Keratinocyte (primary cell): Measurements from ENCODE around the gene SMG6. TPM values are rescaled to one million over a fixed set of nuclear protein-coding genes. Genes with fewer than 3 reads are reported as not detected.

Source experiments
- DNase-seq: peaks from one replicate; pipeline ENCODE4 v3.0.0-alpha.2; 2011; ENCODE audit warnings: low read depth, missing footprints, low spot score
- FAIRE-seq: peaks from 2 replicates; lab custom pipeline; 2011; peaks lifted over from hg19 to GRCh38; lab: Jason Lieb, UNC
- H2AFZ ChIP-seq: 2 replicates; pipeline ENCODE4 v1.6.0; 2012; ENCODE audit warnings: low read length, control low read depth, inconsistent platforms; ENCODE audit not compliant: control insufficient read depth
- H3K27ac ChIP-seq: 2 replicates; pipeline ENCODE4 v1.5.1; 2011; ENCODE audit warnings: low read length; ENCODE audit not compliant: control insufficient read depth, insufficient read depth
- H3K27me3 ChIP-seq: 3 replicates; pipeline ENCODE4 v1.6.0; 2011; ENCODE audit warnings: low read length; ENCODE audit not compliant: control insufficient read depth, insufficient read depth; ENCODE audit errors: extremely low read depth
- H3K36me3 ChIP-seq, 2 experiments: 2 replicates in 1 of 2; 3 replicates in 1 of 2; pipeline ENCODE4 v1.5.1; 2011; ENCODE audit warnings: low read length in 2 of 2, mild to moderate bottlenecking in 1 of 2; ENCODE audit not compliant: control insufficient read depth in 2 of 2, insufficient read depth in 2 of 2; ENCODE audit errors: extremely low read depth in 1 of 2
- H3K4me1 ChIP-seq: 3 replicates; pipeline ENCODE4 v1.5.1; 2011; ENCODE audit warnings: low read length; ENCODE audit not compliant: control insufficient read depth, insufficient read depth; ENCODE audit errors: extremely low read depth
- H3K4me2 ChIP-seq: 3 replicates; pipeline ENCODE4 v1.6.0; 2011; ENCODE audit warnings: low read depth, low read length; ENCODE audit not compliant: control insufficient read depth, insufficient read depth; ENCODE audit errors: extremely low read depth
- H3K4me3 ChIP-seq, 3 experiments: fragments of 200-600 bp in 1 of 3; sonication (generic) in 1 of 3; 2 replicates in 2 of 3; 3 replicates in 1 of 3; pipeline ENCODE4 v1.5.1; 2011 to 2016; ENCODE audit warnings: low read length in 3 of 3, mild to moderate bottlenecking in 3 of 3, control low read depth in 2 of 3, inconsistent platforms in 1 of 3, low read depth in 1 of 3, mixed read lengths in 1 of 3, mixed run types in 1 of 3, moderate library complexity in 1 of 3; ENCODE audit not compliant: control insufficient read depth in 2 of 3, insufficient read depth in 2 of 3; ENCODE audit errors: extremely low read depth in 1 of 3
- H3K79me2 ChIP-seq: 2 replicates; pipeline ENCODE4 v1.6.0; 2012; ENCODE audit warnings: low read length; ENCODE audit not compliant: control insufficient read depth, insufficient read depth
- H3K9ac ChIP-seq: 3 replicates; pipeline ENCODE4 v1.6.0; 2011; ENCODE audit warnings: low read length; ENCODE audit not compliant: control insufficient read depth, insufficient read depth; ENCODE audit errors: extremely low read depth
- H3K9me1 ChIP-seq: 3 replicates; pipeline ENCODE4 v1.6.0; 2011; ENCODE audit warnings: low read length; ENCODE audit not compliant: control insufficient read depth, insufficient read depth; ENCODE audit errors: extremely low read depth
- H3K9me3 ChIP-seq: 2 replicates; pipeline ENCODE4 v1.5.1; 2012; ENCODE audit warnings: low read depth, low read length; ENCODE audit not compliant: control insufficient read depth
- H4K20me1 ChIP-seq: 3 replicates; pipeline ENCODE4 v1.6.0; 2011; ENCODE audit warnings: low read length; ENCODE audit not compliant: control insufficient read depth, insufficient read depth; ENCODE audit errors: extremely low read depth
- EZH2 ChIP-seq: IDR thresholded peaks from one replicate; pipeline ENCODE4 v1.6.1; 2012; ENCODE audit warnings: inconsistent platforms, mild to moderate bottlenecking, low read length, moderate library complexity
- dilution Hi-C: fragments of 300-500 bp; cut with MboI; formaldehyde crosslinking; loops from one replicate; pipeline ENCODE4 v1.7.0; 2020; ENCODE audit warnings: low sequenced_read_pairs; ENCODE audit not compliant: extremely low pct_ligation_motif_present
- polyA plus RNA-seq, 5 experiments: library from polyadenylated mRNA; depleted of rRNA in 3 of 5; stranded (reverse) in 3 of 5; stranded (forward) in 1 of 5; unstranded in 1 of 5; fragments of >200 nt; gene quantifications; 1 replicate in 1 of 5; 2 replicates in 3 of 5; 3 replicates in 1 of 5; pipeline versions ENCODE4 v1.2.1 to v1.2.3, GENCODE V29; 2011 to 2012; ENCODE audit warnings: missing spikeins in 2 of 5, low read depth in 1 of 5, low replicate concordance in 1 of 5
- TF ChIP-seq, protein P1 (sequence below), 3 experiments: IDR thresholded peaks in 1 of 3; conservative IDR thresholded peaks in 1 of 3; optimal IDR thresholded peaks in 1 of 3; 2 replicates in 2 of 3; 3 replicates in 1 of 3; pipeline versions ENCODE3 to v1.5.1; 2011; ENCODE audit warnings: low read length in 3 of 3, mild to moderate bottlenecking in 3 of 3, moderate library complexity in 2 of 3, control low read depth in 1 of 3, inconsistent platforms in 1 of 3; ENCODE audit not compliant: insufficient read depth in 2 of 3; ENCODE audit errors: extremely low read depth in 1 of 3

Gene SMG6
- polyA plus RNA-seq, 1 donor (not counting 4 experiments of a cell fraction or from before 2014, with no cell fraction given): 3.6 TPM

DNA sequence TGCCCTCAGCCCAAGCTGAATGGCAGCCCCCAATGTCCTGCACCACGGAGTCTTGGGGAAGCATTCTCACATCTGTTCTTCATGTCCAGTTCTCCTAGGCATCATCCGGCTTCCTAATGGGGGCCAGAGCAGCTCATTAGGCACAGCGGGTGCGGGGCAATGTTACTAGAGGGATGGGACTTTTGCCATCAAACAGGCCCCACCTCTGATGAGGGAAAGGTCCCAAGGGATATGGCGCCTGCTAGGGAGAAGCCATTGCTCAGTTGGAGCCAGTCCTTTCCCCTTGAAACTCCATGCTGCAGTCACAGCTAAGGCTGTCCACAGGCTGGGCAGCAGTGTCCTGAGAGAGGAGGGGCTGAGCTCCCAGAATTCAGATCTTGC, 275.4 kb downstream of the SMG6 start:
- H3K9ac ChIP-seq: no peak overlapping the region
- no peaks in the 10 kb centered on the region for H4K20me1 ChIP-seq
- peaks cover 5% of the 10 kb centered on the region for H3K79me2 ChIP-seq
- dilution Hi-C loops: no loop called here
- H3K36me3 ChIP-seq: no peaks in the 10 kb centered on the region
- DNase-seq: no peak
- no peaks in the 10 kb centered on the region for H3K9me3 ChIP-seq
- no peak overlapping the region for H3K4me2 ChIP-seq
- H3K4me3 ChIP-seq: no peak overlapping the region
- TF ChIP-seq EZH2: no peak
- TF ChIP-seq, protein P1, sequence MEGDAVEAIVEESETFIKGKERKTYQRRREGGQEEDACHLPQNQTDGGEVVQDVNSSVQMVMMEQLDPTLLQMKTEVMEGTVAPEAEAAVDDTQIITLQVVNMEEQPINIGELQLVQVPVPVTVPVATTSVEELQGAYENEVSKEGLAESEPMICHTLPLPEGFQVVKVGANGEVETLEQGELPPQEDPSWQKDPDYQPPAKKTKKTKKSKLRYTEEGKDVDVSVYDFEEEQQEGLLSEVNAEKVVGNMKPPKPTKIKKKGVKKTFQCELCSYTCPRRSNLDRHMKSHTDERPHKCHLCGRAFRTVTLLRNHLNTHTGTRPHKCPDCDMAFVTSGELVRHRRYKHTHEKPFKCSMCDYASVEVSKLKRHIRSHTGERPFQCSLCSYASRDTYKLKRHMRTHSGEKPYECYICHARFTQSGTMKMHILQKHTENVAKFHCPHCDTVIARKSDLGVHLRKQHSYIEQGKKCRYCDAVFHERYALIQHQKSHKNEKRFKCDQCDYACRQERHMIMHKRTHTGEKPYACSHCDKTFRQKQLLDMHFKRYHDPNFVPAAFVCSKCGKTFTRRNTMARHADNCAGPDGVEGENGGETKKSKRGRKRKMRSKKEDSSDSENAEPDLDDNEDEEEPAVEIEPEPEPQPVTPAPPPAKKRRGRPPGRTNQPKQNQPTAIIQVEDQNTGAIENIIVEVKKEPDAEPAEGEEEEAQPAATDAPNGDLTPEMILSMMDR (optimal IDR thresholded peaks at IDR 0.05 in 1 of 3, IDR thresholded peaks at IDR 0.05 in 1 of 3, conservative IDR thresholded peaks at IDR 0.05 in 1 of 3; ENCODE audit: extremely low read depth in 1 of 3, insufficient read depth in 2 of 3, low read length in 3 of 3): no peak
- no peaks in the 10 kb centered on the region for H3K9me1 ChIP-seq
- no peak overlapping the region for H3K27ac ChIP-seq
- no peak for FAIRE-seq
- H2AFZ ChIP-seq: no peak overlapping the region
- peaks cover 8% of the 10 kb centered on the region for H3K27me3 ChIP-seq
- H3K4me1 ChIP-seq: peaks cover 9% of the 10 kb centered on the region

GRCh38 chr17:2027528-2028233, 275.9 kb downstream of the SMG6 start:
- no peaks in the 10 kb centered on the region for H3K9me3 ChIP-seq
- H3K79me2 ChIP-seq: peaks cover 5% of the 10 kb centered on the region
- H3K27ac ChIP-seq: no peak overlapping the region
- no peaks in the 10 kb centered on the region for H4K20me1 ChIP-seq
- H3K4me2 ChIP-seq: no peak overlapping the region
- H3K36me3 ChIP-seq: no peaks in the 10 kb centered on the region
- peaks cover 8% of the 10 kb centered on the region for H3K27me3 ChIP-seq
- dilution Hi-C loops: no loop called here
- no peak overlapping the region for H3K9ac ChIP-seq
- peaks cover 9% of the 10 kb centered on the region for H3K4me1 ChIP-seq
- TF ChIP-seq, protein P1 (optimal IDR thresholded peaks at IDR 0.05 in 1 of 3, IDR thresholded peaks at IDR 0.05 in 1 of 3, conservative IDR thresholded peaks at IDR 0.05 in 1 of 3; ENCODE audit: extremely low read depth in 1 of 3, insufficient read depth in 2 of 3, low read length in 3 of 3): no peak
- no peak for TF ChIP-seq EZH2
- DNase-seq: no peak
- no peak for FAIRE-seq
- no peaks in the 10 kb centered on the region for H3K9me1 ChIP-seq
- no peak overlapping the region for H2AFZ ChIP-seq
- H3K4me3 ChIP-seq: no peak overlapping the region
